ENCODE data around the gene VASH2.
A peak's percentile ranks its signal among the peaks of the same experiment; 100 is the strongest.
"Not testable (repeated sequence)": the region's sequence is repeated elsewhere in the genome, so short reads cannot be mapped to it uniquely, and the experiment has no call there.

The VASH2 gene

GRCh38 chr1:212958175-212958574 lies 7.8 kb downstream of the VASH2 start:
- DNase-seq: no peak

DNA sequence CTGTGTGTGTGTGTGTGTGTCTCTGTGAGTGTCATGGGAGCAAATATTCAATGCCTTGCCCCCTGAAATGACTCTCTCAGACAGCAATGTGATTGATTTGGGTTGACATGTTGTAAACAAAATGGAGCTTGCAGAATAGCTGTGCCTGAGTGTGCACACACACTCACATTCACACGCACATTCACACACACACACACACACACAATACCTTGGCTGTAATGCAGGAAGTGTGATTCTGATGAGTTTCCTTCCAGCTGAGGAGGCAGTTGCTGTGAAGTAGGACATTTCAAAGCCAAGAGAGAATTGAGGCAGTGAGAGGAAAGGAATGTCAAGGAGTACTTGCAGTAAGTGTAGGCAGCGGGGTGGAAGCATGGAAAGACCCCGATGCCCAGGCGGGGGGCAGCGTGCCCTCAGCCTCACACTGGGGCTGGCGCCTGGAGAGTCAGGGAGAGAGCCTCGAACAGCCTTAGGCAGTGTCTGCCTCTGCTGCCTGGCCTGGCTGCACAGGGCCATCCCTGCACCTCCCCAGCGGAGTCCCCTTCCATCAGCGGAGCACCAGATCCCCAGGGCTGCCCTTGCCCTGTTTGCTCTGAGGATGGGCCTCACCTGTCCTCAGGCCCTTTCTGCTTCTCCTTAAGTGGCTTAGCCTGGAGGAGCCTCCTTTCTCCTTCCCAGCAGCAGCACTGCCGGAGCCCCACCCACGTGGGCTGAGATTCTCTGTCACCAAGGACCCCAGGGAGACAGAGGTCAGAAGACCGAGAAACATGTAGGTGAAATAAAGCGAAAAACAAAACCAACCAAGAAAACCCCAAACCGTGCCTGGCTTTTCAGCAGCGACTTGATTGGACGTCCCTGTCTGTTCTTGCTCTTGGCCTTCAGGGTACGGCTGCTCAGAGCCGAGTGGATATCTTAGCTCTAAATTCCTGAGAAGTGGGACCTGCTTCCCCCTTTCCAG lies 9.2 kb downstream of the VASH2 start:
- DNase-seq: no peak

- DNase-seq: no peak
Observed at GRCh38 chr1:212960932-212961331, 10.6 kb downstream of the VASH2 start.

GRCh38 chr1:212962509-212962908 lies 12.2 kb downstream of the VASH2 start:
- no peak for DNase-seq

DNA sequence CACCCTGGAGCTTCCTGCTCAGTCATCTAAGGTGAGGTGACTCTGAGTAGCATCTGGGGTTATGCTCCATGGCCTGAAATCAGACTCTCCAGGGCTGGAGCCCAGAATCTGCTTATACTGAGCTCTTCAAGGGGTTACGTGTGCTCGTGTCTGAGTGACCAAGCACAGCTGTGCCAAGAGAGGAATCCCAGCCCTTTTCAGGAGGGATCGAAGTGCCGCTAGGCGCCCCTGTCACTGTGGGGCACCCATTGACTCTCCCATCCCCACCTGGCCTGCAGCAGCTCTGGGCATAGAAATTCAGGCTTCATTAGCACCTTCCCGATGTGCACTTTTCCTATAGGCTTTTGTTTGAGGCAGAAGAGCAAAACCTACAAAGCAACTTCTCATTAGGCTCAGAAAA lies 13.8 kb downstream of the VASH2 start:
- DNase-seq: no peak

DNA sequence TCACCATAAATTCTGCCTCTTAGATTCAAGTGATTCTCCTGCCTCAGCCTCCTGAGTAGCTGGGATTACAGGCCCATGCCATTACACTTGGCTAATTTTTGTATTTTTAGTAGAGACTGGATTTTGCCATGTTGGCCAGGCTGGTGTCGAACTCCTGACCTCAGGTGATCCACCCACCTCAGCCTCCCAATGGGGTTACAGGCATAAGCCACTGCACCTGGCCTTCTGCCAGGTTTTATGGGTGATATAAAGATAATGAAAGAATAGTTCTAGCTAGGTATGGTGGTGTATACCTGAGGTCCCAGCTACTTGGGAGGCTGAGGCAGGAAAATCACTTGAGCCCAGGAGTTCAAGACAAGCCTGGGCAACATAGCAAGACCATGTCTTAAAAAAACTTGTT lies 14.7 kb downstream of the VASH2 start:
- not testable (repeated sequence) for DNase-seq

DNA sequence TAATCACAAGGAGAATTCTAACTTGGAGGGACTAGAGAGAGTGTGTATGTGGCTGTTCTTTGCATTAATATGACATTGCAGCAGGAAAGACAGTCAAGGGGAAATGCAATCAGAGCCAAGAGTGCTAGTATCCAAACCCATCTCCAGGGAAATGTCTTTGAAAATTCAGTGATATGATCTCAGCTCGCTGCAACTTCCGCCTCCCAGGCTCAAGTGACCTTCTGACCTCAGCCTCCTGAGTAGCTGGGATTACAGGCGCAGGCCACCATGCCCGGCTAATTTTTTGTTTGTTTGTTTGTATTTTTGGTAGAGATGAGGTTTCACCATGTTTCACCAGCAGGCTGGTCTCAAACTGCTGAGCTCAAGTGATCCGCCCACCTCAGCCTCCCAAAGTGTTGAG lies 16.3 kb downstream of the VASH2 start:
- DNase-seq: no peak

DNA sequence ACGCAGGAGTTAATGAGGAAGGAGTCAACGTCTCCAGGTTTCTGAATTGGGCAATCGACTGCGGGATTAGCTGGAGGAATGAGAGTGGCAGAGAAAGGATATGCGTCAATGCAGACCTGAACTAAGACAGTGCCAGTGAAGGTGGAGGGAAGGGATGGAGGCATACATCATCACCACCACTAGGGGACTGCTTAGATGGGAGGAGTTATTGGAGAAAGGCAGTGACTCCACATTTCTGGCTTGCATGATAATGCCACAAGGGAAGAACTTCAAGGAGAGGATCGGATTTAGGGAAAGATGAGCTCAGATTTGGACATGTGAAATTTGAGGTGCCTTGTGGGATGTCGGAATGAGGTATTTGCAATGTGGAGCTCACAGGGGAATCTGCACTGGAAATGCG lies 17.5 kb downstream of the VASH2 start:
- DNase-seq: peak; percentile 63

GRCh38 chr1:212968368-212968863 lies 18.1 kb downstream of the VASH2 start:
- peak; percentile 82 for DNase-seq

DNA sequence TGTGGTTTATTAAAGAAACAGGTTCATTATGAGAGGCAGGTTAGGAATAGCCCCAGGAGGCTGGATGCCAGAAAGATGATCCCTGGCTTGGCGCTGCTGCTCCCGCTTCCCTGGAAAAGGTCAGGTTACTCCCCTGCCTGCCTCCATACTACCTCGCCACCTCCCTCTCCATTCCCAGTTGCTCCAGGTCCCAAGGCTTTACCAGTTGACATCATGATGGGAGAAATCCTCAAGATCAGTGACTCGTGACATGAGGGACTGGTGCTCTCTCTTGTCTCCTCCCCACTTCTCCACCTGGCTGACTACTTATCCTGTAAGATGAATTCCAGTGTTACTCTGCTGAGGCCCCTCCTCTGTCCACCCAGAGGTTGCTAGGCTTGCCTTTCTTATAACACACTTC lies 19.7 kb downstream of the VASH2 start:
- no peak for DNase-seq

DNA sequence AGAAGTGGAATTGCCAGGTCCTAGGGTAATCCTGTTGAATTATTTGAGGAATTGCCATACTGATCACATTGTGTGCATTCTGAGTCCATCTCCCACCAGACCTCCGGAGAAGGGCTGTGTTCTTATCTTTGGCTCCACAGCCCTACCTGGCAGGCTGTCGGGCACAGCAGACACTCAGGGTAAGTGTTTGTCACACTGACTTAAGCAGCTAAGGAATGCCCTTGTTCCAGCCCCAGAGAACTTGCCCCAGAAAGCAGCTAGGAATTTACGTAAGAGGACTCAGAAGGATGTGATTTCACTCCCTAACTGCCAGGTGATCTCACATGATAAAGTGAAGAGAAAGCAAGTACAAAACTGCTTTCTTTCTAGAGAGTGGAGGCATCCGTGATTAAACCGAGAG lies 21.0 kb downstream of the VASH2 start:
- no peak for DNase-seq

- DNase-seq: no peak
Observed at GRCh38 chr1:212973426-212973825, 23.1 kb downstream of the VASH2 start.

- DNase-seq: no peak
Observed at GRCh38 chr1:212973899-212974298, 23.6 kb downstream of the VASH2 start.

- no peak for DNase-seq
Observed at GRCh38 chr1:212974711-212975110, 24.4 kb downstream of the VASH2 start.

DNA sequence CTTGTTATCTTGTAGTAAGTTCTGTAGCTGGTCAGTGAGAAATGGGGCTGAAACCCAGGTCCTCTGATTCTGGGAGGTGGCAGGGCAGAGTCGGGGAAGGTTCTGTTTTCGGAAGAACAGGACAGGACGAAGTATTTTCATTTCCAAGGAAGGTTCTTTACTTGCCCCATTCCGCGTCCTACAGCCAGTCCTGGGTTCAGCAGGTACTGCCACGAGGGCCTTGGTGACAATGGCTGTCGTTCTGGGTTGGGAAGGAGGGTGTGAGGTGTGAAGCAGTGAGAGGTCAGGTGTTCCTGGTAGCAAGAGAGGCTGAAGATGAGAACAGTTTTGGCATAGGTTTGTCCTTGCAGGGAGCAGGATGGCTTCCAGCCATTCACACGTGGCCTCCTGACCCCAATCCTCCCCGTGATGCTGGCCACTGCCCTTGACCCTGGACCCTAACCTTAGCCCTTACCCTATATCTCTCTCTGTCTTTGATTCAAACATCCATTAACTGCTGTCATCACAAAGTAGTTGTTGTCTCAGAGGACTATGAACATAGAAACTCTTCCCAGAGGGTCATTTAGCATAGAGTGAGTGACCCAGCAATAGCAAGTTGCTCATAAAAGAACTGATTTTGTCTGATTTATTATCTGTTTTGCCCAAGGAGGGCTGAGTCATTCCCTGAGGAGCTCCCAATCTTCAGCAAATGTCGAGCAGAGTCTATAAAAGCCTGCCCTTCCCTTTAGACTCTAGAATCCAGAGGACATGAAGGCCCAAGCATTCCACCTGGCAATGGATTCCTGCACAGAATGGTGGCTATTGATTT lies 25.0 kb downstream of the VASH2 start:
- no peak for DNase-seq

DNA sequence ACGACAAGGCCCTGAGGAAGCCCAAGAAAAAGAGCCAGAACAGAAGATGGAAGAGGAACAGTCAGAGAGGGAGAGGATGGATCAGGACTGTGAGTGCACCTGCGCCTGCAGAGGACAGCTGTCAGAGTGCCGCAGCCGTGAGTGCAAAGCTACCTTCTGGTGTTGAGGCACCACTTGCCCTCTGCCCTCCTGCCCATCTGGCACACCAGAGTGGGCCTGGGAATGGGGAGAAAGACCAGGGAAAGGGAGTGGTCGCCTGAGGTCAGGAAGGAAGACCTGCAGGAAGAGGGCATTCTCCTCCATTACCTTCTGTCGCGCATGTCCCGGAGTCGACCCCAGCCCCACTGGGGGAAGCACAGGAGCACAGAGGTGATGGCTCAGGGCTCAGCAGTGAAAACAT lies 26.2 kb downstream of the VASH2 start:
- no peak for DNase-seq

DNA sequence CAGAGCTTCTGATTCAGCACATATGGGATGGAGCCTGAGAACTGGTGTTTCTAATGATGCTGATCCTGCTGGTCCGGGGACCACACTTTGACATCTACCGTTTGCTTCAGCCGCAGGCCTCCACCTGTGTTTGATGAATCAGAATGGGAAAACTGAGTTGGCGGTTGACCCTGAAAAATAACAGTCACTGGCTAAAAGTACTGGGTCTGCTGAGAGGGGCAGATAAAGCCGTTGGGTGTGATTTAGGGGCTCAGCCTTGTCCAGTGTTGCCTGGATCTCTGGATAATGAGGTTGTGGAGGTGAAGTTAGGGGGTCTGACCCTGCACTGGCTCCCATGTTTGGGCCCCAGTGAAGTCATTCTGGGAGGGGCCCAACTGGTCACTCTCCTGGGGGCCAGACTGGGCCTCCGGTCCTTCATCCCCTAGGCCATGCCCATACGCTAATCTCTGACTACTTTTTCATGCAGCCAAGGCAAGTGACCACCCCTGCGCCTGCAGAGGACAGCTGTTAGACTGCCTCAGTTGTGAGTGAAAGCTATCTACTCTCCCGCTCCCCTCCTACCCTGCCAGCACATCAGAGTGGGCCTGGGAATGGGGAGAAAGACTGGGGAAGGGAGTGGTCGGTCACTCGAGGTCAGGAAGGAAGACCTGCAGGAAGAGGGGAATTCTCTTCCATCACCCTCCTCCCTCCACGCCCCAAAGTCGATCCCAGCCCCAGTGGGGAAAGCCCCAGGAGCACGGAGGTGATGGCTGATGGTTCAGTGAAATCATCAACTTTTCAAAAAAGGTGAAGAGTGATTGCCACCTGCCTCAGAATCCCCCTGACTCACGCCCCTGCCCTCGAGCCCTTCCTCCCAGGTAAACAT lies 27.7 kb downstream of the VASH2 start:
- DNase-seq: no peak

DNA sequence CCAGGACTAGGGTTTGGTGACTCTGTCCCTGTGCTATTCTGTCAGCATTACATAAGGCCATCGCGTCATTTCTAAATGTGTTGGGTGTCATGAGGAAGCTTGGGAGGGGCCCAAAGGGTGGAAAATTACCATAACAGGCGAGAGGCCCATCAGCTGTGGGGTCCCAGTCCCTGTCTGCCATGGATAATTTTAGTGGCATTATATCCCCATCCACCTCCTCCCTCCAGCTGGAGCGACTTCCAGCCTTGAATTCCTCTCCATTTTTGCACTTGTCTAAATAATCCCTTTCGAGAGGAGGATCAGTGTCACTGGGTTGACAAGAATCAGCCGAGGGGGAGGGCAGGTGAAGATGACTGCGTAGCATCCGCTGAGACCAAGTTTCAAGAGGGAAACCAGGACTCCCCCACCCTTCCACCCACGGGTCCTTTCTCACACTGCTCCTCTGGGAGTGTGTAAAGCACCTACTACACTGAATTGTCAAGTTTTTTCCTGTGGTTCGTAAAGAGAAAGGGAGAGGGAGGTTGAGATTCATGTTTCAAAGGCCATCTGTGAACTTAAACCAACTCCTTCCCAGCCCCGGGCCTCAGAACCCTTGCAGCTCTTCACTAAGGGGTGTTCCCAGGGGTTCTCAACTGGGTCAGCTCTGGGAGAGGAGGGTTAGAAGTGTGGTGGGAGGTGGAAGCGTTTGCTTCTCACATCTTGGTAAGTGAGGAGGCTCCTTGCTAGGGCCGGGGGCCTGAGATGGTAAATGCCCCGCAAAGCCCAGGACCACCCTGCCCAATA lies 29.2 kb downstream of the VASH2 start:
- DNase-seq: no peak

DNA sequence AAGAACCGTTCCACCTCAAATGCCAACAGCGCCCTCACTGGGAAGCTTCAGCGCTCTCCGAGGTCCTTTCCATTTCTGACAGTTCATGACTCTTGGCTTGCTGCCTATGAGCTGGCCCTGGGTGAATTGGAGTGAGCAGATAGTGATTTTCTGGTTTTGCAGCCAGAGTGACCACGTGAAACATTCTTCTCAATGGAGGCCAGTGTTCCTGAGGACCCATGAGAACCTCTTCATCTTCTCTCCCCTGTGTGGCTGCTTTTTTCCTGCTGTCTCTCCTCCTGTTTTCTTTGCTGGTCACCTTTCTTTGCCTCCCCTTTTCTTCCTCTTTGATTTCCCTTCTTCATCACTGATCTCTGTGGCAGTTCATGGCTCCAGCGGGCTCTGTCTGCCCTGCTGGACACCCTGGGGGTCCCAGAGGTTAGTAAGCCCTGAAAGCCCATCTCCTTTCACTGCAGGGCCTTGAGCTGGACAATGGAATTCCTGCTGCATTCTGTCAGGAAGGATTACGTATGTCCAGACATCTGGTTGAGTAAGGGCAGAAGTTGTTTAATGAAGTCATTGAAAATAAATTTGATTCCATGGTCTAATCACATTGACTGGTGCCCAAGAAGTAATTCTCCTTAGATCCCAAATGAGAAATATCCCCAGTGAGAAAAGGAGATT lies 29.9 kb downstream of the VASH2 start:
- DNase-seq: no peak

DNA sequence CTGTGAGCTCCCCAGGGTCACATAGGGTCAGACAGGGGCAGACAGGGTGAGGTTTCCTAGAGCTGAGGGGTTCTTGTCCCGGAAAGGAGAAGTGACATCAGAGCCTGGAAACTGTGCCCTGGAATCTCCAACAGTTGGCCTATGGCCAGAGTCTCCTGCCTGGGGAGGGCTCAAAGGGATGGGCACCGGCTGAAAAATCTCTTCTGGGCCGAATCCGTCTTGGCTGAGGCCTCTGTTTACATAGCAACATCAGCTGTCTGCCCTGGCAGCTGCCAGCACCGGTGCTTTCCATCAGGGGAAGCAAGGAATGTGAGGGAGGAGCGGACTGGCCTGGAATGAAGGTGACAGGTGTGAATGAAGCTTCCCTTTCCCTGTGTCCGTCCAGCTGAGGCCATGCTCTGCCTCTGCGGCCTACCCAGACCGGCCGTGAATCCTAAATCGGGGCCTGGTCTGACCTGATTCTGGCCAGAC lies 30.7 kb downstream of the VASH2 start:
- DNase-seq: peak; percentile 56

Measured in DMS 273 treated with DMSO at 0.1 percent for 48 hours (cell line).